ENCODE data around the gene ERCC4. TPM values are rescaled to one million over a fixed set of nuclear protein-coding genes. Genes with fewer than 3 reads are reported as not detected.

ERCC4 gene
- total and polyA plus RNA-seq, 4 donors: 1.5 to 11.2 (median 6.3) TPM

GRCh38 chr16:13951611-13952010 lies 31.7 kb downstream of the ERCC4 start:
- H3K36me3 ChIP-seq (ENCODE audit: control insufficient read depth in 4 of 4, insufficient read depth in 4 of 4, low read length in 4 of 4): peaks cover 0 to 18% (median 5%) of the 10 kb centered on the region in 4 donors
- no peaks in the 10 kb centered on the region for H3K9me3 ChIP-seq (ENCODE audit: control insufficient read depth in 4 of 4, insufficient read depth in 3 of 4, low read length in 3 of 4)
- no peak overlapping the region for H3K4me3 ChIP-seq
- H3K4me1 ChIP-seq (ENCODE audit: control insufficient read depth in 5 of 5, insufficient read depth in 5 of 5, low read length in 5 of 5): peaks cover 0 to 41% (median 3%) of the 10 kb centered on the region in 5 donors
- DNase-seq (peak in 2 of 3 donors; percentile 58 to 61), ATAC-seq (ENCODE audit: insufficient read depth, low FRiP score) (no peak)
- no peak overlapping the region for H3K27ac ChIP-seq (ENCODE audit: low read depth in 1 of 2, low read length in 1 of 2)
- TF ChIP-seq, protein P1, sequence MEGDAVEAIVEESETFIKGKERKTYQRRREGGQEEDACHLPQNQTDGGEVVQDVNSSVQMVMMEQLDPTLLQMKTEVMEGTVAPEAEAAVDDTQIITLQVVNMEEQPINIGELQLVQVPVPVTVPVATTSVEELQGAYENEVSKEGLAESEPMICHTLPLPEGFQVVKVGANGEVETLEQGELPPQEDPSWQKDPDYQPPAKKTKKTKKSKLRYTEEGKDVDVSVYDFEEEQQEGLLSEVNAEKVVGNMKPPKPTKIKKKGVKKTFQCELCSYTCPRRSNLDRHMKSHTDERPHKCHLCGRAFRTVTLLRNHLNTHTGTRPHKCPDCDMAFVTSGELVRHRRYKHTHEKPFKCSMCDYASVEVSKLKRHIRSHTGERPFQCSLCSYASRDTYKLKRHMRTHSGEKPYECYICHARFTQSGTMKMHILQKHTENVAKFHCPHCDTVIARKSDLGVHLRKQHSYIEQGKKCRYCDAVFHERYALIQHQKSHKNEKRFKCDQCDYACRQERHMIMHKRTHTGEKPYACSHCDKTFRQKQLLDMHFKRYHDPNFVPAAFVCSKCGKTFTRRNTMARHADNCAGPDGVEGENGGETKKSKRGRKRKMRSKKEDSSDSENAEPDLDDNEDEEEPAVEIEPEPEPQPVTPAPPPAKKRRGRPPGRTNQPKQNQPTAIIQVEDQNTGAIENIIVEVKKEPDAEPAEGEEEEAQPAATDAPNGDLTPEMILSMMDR (IDR thresholded peaks at IDR 0.05; ENCODE audit: control extremely low read depth, extremely low read depth): no peak
- H3K9ac ChIP-seq (ENCODE audit: insufficient read depth in 1 of 2, low read length in 2 of 2): no peak overlapping the region
- H3K27me3 ChIP-seq (ENCODE audit: control insufficient read depth in 3 of 3, insufficient read depth in 3 of 3, low read length in 2 of 3): no peaks in the 10 kb centered on the region
- WGBS, 2 donors: 83 to 87% methylated on average over 3 of the region's 3 CpGs

DNA sequence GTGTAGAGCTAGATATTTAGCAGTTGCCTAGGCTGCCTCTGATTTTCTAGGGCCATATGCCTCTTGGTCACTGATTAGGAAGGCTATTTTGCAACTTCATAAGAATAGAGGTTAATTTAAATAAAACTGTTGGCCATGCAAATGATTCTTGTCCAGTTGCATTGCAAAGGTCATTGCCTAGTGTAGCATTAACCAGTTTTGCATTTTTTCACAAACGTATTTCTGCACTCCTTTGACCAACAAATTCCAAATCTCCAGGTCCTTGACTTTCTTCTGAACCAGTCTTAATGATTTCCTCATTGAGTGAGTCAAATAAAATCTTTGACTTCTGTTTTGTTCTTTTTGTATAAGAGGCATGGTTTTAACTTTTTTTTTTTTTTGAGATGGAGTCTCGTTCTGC lies 33.5 kb downstream of the ERCC4 start:
- Histone ChIP-seq H3K4me3 (no peak overlapping the region), H3K27me3 (ENCODE audit: control insufficient read depth in 3 of 3, insufficient read depth in 3 of 3, low read length in 2 of 3) (no peaks in the 10 kb centered on the region), H3K9me3 (ENCODE audit: control insufficient read depth in 4 of 4, insufficient read depth in 3 of 4, low read length in 3 of 4) (no peaks in the 10 kb centered on the region), H3K4me1 (ENCODE audit: control insufficient read depth in 5 of 5, insufficient read depth in 5 of 5, low read length in 5 of 5) (peaks cover 2 to 47% (median 7%) of the 10 kb centered on the region in 5 donors), H3K27ac (ENCODE audit: low read depth in 1 of 2, low read length in 1 of 2) (no peak overlapping the region), H3K9ac (ENCODE audit: insufficient read depth in 1 of 2, low read length in 2 of 2) (no peak overlapping the region), H3K36me3 (ENCODE audit: control insufficient read depth in 4 of 4, insufficient read depth in 4 of 4, low read length in 4 of 4) (peaks cover 0 to 2% (median 0%) of the 10 kb centered on the region in 4 donors)
- 76 to 85% methylated on average over 2 of the region's 2 CpGs for WGBS, 2 donors
- ATAC-seq (ENCODE audit: insufficient read depth, low FRiP score) (no peak), DNase-seq (no peak)
- TF ChIP-seq, protein P1 (IDR thresholded peaks at IDR 0.05; ENCODE audit: control extremely low read depth, extremely low read depth): no peak

- H3K4me1 ChIP-seq (ENCODE audit: control insufficient read depth in 5 of 5, insufficient read depth in 5 of 5, low read length in 5 of 5): peaks cover 0 to 38% (median 7%) of the 10 kb centered on the region in 5 donors
- peak overlapping the region; percentile 3 to 66 for H3K27ac ChIP-seq (ENCODE audit: low read depth in 1 of 2, low read length in 1 of 2)
- H3K9me3 ChIP-seq (ENCODE audit: control insufficient read depth in 4 of 4, insufficient read depth in 3 of 4, low read length in 3 of 4): no peaks in the 10 kb centered on the region
- DNase-seq: no peak
- H3K27me3 ChIP-seq (ENCODE audit: control insufficient read depth in 3 of 3, insufficient read depth in 3 of 3, low read length in 2 of 3): no peaks in the 10 kb centered on the region
- WGBS, 2 donors: 62 to 72% methylated on average over 14 of the region's 14 CpGs
- ATAC-seq (ENCODE audit: insufficient read depth, low FRiP score): no peak
- peak overlapping the region in 1 of 2 donors; percentile 63 for H3K9ac ChIP-seq (ENCODE audit: insufficient read depth in 1 of 2, low read length in 2 of 2)
- TF ChIP-seq, protein P1 (IDR thresholded peaks at IDR 0.05; ENCODE audit: control extremely low read depth, extremely low read depth): no peak
- H3K4me3 ChIP-seq: no peak overlapping the region
- H3K36me3 ChIP-seq (ENCODE audit: control insufficient read depth in 4 of 4, insufficient read depth in 4 of 4, low read length in 4 of 4): no peaks in the 10 kb centered on the region
These were observed 36.8 kb downstream of the ERCC4 start for GRCh38 chr16:13956635-13957196.

Measured in lung (tissue), 12 donors.